ENCODE measurements around the gene MGA. TPM values are rescaled to one million over a fixed set of nuclear protein-coding genes. Genes with fewer than 3 reads are reported as not detected.

The MGA gene
- total and polyA plus RNA-seq, 2 of the 8 experiments (the other 6 are each of a cell fraction or from before 2014, with no cell fraction given), result 7.6 to 53.2 TPM

GRCh38 chr15:41691471-41691870, 31.3 kb downstream of the MGA start (continued):
- TF ChIP-seq CHD7 (IDR thresholded peaks at IDR 0.05; ENCODE audit: insufficient replicate concordance, low read length) (no peak), BACH1 (IDR thresholded peaks at IDR 0.05; ENCODE audit: low read length) (no peak), GTF2F1 (IDR thresholded peaks at IDR 0.05; ENCODE audit: borderline replicate concordance, low read depth, low read length) (no peak), MAX (IDR thresholded peaks at IDR 0.05) (no peak), SAP30 (IDR thresholded peaks at IDR 0.05; ENCODE audit: insufficient read depth, insufficient replicate concordance, low read length) (no peak), ATF3 (IDR thresholded peaks at IDR 0.05; ENCODE audit: insufficient read depth, low read depth, low read length) (no peak), JUN (IDR thresholded peaks at IDR 0.05; ENCODE audit: low read depth, low read length) (no peak), E2F6 (IDR thresholded peaks at IDR 0.05) (no peak), SIN3A (conservative IDR thresholded peaks at IDR 0.05 in 1 of 2, IDR thresholded peaks at IDR 0.05 in 1 of 2; ENCODE audit: low read depth in 1 of 2, low read length in 2 of 2) (no peak), TBP (IDR thresholded peaks at IDR 0.05; ENCODE audit: low read depth, low read length) (no peak)

All from H1 (cell line).